ENCODE measurements around the gene FBLIM1. TPM values are rescaled to one million over a fixed set of nuclear protein-coding genes. Genes with fewer than 3 reads are reported as not detected.

Gene FBLIM1
- total and polyA plus RNA-seq, 9 donors, result 39.0 to 160 (median 67.6) TPM

GRCh38 chr1:15749399-15750291 lies 8.9 kb upstream of the FBLIM1 start:
- 35 to 45% (median 44%) methylated on average over 16 to 19 of the region's 19 CpGs for WGBS, 3 donors
- intact Hi-C loops (cut with DNase I), result loop anchor here in 2 of 4 donors (10.0 kb wide), 2 partner anchors 155 to 425 kb away; no protein-coding TSS in a partner anchor
- peak in 4 of 5 donors; percentile 39 to 68 (median 65) for DNase-seq
- H3K9me3 ChIP-seq, result no peaks in the 10 kb centered on the region
- peaks cover 17% of the 10 kb centered on the region for H3K4me1 ChIP-seq (ENCODE audit: insufficient read depth)
- H3K36me3 ChIP-seq, result no peaks in the 10 kb centered on the region
- H3K27ac ChIP-seq, result peak overlapping the region in 1 of 2 donors; percentile 19
- TF ChIP-seq POLR2A (IDR thresholded peaks at IDR 0.05), result no peak
- no peak for TF ChIP-seq CTCF (IDR thresholded peaks at IDR 0.05)
- no peak overlapping the region for H3K4me3 ChIP-seq
- no peaks in the 10 kb centered on the region for H3K27me3 ChIP-seq

GRCh38 chr1:15750924-15751323 lies 7.7 kb upstream of the FBLIM1 start:
- H3K36me3 ChIP-seq, result no peaks in the 10 kb centered on the region
- intact Hi-C loops (cut with DNase I), result no loop called here
- H3K27ac ChIP-seq, result no peak overlapping the region
- 83 to 90% (median 86%) methylated on average over 12 of the region's 12 CpGs for WGBS, 3 donors
- peaks cover 17% of the 10 kb centered on the region for H3K4me1 ChIP-seq (ENCODE audit: insufficient read depth)
- TF ChIP-seq POLR2A (IDR thresholded peaks at IDR 0.05) (no peak), EP300 (IDR thresholded peaks at IDR 0.05) (no peak), CTCF (IDR thresholded peaks at IDR 0.05) (no peak)
- H3K4me3 ChIP-seq, result no peak overlapping the region
- DNase-seq, result no peak
- H3K9me3 ChIP-seq, result no peaks in the 10 kb centered on the region
- H3K27me3 ChIP-seq, result no peaks in the 10 kb centered on the region

GRCh38 chr1:15751717-15752116 lies 6.9 kb upstream of the FBLIM1 start:
- H3K9me3 ChIP-seq, result no peaks in the 10 kb centered on the region
- H3K36me3 ChIP-seq, result no peaks in the 10 kb centered on the region
- intact Hi-C loops (cut with DNase I), result no loop called here
- no peak for DNase-seq
- TF ChIP-seq EP300 (IDR thresholded peaks at IDR 0.05) (no peak), CTCF (IDR thresholded peaks at IDR 0.05) (no peak), POLR2A (IDR thresholded peaks at IDR 0.05) (no peak)
- H3K27me3 ChIP-seq, result no peaks in the 10 kb centered on the region
- no peak overlapping the region for H3K27ac ChIP-seq
- WGBS, 3 donors, result 84 to 91% (median 89%) methylated on average over 10 of the region's 10 CpGs
- H3K4me3 ChIP-seq, result no peak overlapping the region
- peaks cover 17% of the 10 kb centered on the region for H3K4me1 ChIP-seq (ENCODE audit: insufficient read depth)

- peaks cover 13% of the 10 kb centered on the region for H3K4me1 ChIP-seq (ENCODE audit: insufficient read depth)
These were observed 4.8 kb upstream of the FBLIM1 start for GRCh38 chr1:15753776-15754175.

More at GRCh38 chr1:15753776-15754175, 4.8 kb upstream of the FBLIM1 start:
- Histone ChIP-seq H3K36me3 (no peaks in the 10 kb centered on the region), H3K27ac (no peak overlapping the region), H3K9me3 (no peaks in the 10 kb centered on the region), H3K4me3 (no peak overlapping the region), H3K27me3 (no peaks in the 10 kb centered on the region)
- intact Hi-C loops (cut with DNase I), result no loop called here
- DNase-seq, result peak in 1 of 5 donors; percentile 20
- WGBS, 3 donors, result 77 to 86% (median 84%) methylated on average over 10 of the region's 10 CpGs
- no peak for TF ChIP-seq CTCF (IDR thresholded peaks at IDR 0.05)
- TF ChIP-seq EP300 (IDR thresholded peaks at IDR 0.05), result no peak
- no peak for TF ChIP-seq POLR2A (IDR thresholded peaks at IDR 0.05)
